SU-DHL-6 (cell line): ENCODE measurements around the gene GXYLT2.

ENCODE experiments used
- EZH2phosphoT487 ChIP-seq: fragments of 200-600 bp; sonication (generic), shearing (Covaris generic); conservative IDR thresholded peaks from 2 replicates; pipeline ENCODE4 v1.6.1; 2018; ENCODE audit warnings: mild to moderate bottlenecking, antibody characterized with exemption, low read length, moderate library complexity, mixed read lengths
- TF ChIP-seq, protein P1 (sequence below): fragments of 200-600 bp; sonication (generic); IDR thresholded peaks from one replicate; pipeline ENCODE4 v1.5.1; 2017; ENCODE audit warnings: antibody characterized with exemption, mild to moderate bottlenecking, low read length, moderate library complexity; ENCODE audit not compliant: insufficient read depth, poor library complexity, severe bottlenecking

DNA sequence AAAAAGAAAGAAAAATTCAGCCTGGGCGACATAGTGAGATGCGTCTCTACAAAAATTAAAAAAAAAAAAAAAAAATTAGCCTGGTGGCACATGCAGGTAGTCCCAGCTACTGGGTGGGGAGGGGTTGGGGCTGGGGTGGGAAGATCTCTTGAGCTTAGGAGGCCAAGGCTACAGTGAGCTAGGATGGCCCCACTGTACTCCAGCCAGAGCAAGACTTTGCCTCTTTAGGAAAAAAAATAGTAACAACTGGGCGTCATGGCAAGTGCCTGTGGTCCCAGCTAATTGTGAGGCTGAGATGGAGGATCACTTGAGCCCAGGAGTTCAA lies 84.8 kb downstream of the GXYLT2 start:
- TF ChIP-seq, protein P1, sequence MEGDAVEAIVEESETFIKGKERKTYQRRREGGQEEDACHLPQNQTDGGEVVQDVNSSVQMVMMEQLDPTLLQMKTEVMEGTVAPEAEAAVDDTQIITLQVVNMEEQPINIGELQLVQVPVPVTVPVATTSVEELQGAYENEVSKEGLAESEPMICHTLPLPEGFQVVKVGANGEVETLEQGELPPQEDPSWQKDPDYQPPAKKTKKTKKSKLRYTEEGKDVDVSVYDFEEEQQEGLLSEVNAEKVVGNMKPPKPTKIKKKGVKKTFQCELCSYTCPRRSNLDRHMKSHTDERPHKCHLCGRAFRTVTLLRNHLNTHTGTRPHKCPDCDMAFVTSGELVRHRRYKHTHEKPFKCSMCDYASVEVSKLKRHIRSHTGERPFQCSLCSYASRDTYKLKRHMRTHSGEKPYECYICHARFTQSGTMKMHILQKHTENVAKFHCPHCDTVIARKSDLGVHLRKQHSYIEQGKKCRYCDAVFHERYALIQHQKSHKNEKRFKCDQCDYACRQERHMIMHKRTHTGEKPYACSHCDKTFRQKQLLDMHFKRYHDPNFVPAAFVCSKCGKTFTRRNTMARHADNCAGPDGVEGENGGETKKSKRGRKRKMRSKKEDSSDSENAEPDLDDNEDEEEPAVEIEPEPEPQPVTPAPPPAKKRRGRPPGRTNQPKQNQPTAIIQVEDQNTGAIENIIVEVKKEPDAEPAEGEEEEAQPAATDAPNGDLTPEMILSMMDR = no peak
- no peak for TF ChIP-seq EZH2phosphoT487
